DND-41 (cell line): ENCODE results near the gene JUND.

Experiments used
- ATAC-seq: fragments of 200-7000 bp; cut with Tn5 transposase; 3 replicates; pipeline ENCODE4 v1.9.1; 2021; ENCODE audit warnings: low read depth; ENCODE audit not compliant: insufficient read depth
- DNase-seq: peaks from one replicate; pipeline ENCODE4 v3.0.0-alpha.2; 2020
- H2AFZ ChIP-seq: 2 replicates; pipeline ENCODE4 v1.6.0; 2012; ENCODE audit warnings: low read depth, low read length
- H3K27ac ChIP-seq: 2 replicates; pipeline ENCODE4 v1.5.1; 2012; ENCODE audit warnings: low read length, inconsistent platforms
- H3K27me3 ChIP-seq: fragments of 200-600 bp; sonication (generic); 2 replicates; pipeline ENCODE4 v1.6.0; 2012; ENCODE audit warnings: low read length, mild to moderate bottlenecking, inconsistent platforms; ENCODE audit not compliant: insufficient read depth, poor library complexity
- H3K36me3 ChIP-seq: 2 replicates; pipeline ENCODE4 v1.5.1; 2012; ENCODE audit warnings: low read length, inconsistent platforms; ENCODE audit not compliant: insufficient read depth
- H3K4me1 ChIP-seq: 2 replicates; pipeline ENCODE4 v1.5.1; 2012; ENCODE audit warnings: mild to moderate bottlenecking, low read length; ENCODE audit not compliant: insufficient read depth
- H3K4me2 ChIP-seq: 2 replicates; pipeline ENCODE4 v1.6.0; 2012; ENCODE audit warnings: mild to moderate bottlenecking, moderate library complexity, low read length, inconsistent platforms; ENCODE audit not compliant: insufficient read depth
- H3K4me3 ChIP-seq, 2 experiments: fragments of 200-600 bp in 1 of 2; shearing (Covaris generic) in 1 of 2; 2 replicates each; pipeline ENCODE4 v1.5.1; 2012 to 2016; ENCODE audit warnings: inconsistent platforms in 2 of 2, low read length in 2 of 2, mild to moderate bottlenecking in 2 of 2, low read depth in 1 of 2, moderate library complexity in 1 of 2
- H3K79me2 ChIP-seq: 2 replicates; pipeline ENCODE4 v1.6.0; 2012; ENCODE audit warnings: low read length, inconsistent platforms; ENCODE audit not compliant: insufficient read depth
- H3K9ac ChIP-seq: 2 replicates; pipeline ENCODE4 v1.6.0; 2012; ENCODE audit warnings: low read depth, mild to moderate bottlenecking, inconsistent platforms, low read length, moderate library complexity
- H3K9me3 ChIP-seq: 2 replicates; pipeline ENCODE4 v1.5.1; 2012; ENCODE audit warnings: low read length, moderate library complexity, mild to moderate bottlenecking, inconsistent platforms; ENCODE audit not compliant: insufficient read depth, severe bottlenecking
- H4K20me1 ChIP-seq: 2 replicates; pipeline ENCODE4 v1.6.0; 2012; ENCODE audit warnings: low read length; ENCODE audit not compliant: insufficient read depth
- CTCF ChIP-seq: IDR thresholded peaks from 2 replicates; pipeline ENCODE4 v1.5.1; 2012; ENCODE audit warnings: borderline replicate concordance, low read length, moderate library complexity, mild to moderate bottlenecking; ENCODE audit not compliant: poor library complexity, severe bottlenecking; ENCODE audit errors: extremely low read depth
- EZH2 ChIP-seq: IDR thresholded peaks from 3 replicates; pipeline ENCODE4 v1.6.1; 2012; ENCODE audit warnings: borderline replicate concordance, low read depth, mild to moderate bottlenecking, moderate library complexity, low read length, inconsistent platforms; ENCODE audit not compliant: severe bottlenecking

Gene JUND

GRCh38 chr19:18293642-18294466, 12.4 kb upstream of the JUND start:
- ATAC-seq (no peak), DNase-seq (no peak)
- no peak for TF ChIP-seq CTCF
- TF ChIP-seq EZH2: no peak
- H3K4me2 ChIP-seq: no peak overlapping the region
- H3K36me3 ChIP-seq: no peaks in the 10 kb centered on the region
- H2AFZ ChIP-seq: no peak overlapping the region
- no peaks in the 10 kb centered on the region for H3K79me2 ChIP-seq
- H3K4me1 ChIP-seq: peaks cover 43% of the 10 kb centered on the region
- no peak overlapping the region for H3K27ac ChIP-seq
- H3K9ac ChIP-seq: no peak overlapping the region
- H3K27me3 ChIP-seq: no peaks in the 10 kb centered on the region
- H4K20me1 ChIP-seq: no peaks in the 10 kb centered on the region
- no peak overlapping the region for H3K4me3 ChIP-seq
- no peaks in the 10 kb centered on the region for H3K9me3 ChIP-seq

GRCh38 chr19:18292810-18293641, 11.6 kb upstream of the JUND start:
- Histone ChIP-seq H3K9ac (peak overlapping the region; percentile 78; the same call in 1 of the 2 replicates), H3K27me3 (no peaks in the 10 kb centered on the region), H3K79me2 (no peaks in the 10 kb centered on the region), H3K9me3 (no peaks in the 10 kb centered on the region), H3K4me2 (peak overlapping the region; percentile 96), H3K4me1 (peaks cover 43% of the 10 kb centered on the region), H3K27ac (peak overlapping the region; percentile 78; the same call in 1 of the 2 replicates), H2AFZ (peak overlapping the region; percentile 80; the same call in 1 of the 2 replicates), H3K36me3 (no peaks in the 10 kb centered on the region), H4K20me1 (no peaks in the 10 kb centered on the region), H3K4me3 (peak overlapping the region; percentile 42 to 77; a peak in 3 of 4 replicates)
- no peak for TF ChIP-seq CTCF
- TF ChIP-seq EZH2: no peak
- ATAC-seq (no peak), DNase-seq (peak; percentile 48)

- Histone ChIP-seq H3K4me3 (peak overlapping the region; percentile 42 to 77), H3K9ac (peak overlapping the region; percentile 78), H3K27me3 (no peaks in the 10 kb centered on the region), H3K27ac (peak overlapping the region; percentile 78), H2AFZ (peak overlapping the region; percentile 80), H3K36me3 (no peaks in the 10 kb centered on the region), H3K4me1 (peaks cover 43% of the 10 kb centered on the region), H3K4me2 (peak overlapping the region; percentile 96), H3K9me3 (no peaks in the 10 kb centered on the region), H3K79me2 (no peaks in the 10 kb centered on the region), H4K20me1 (no peaks in the 10 kb centered on the region)
- ATAC-seq (no peak), DNase-seq (no peak)
- TF ChIP-seq EZH2 (no peak), CTCF (no peak)
Measured at GRCh38 chr19:18292462-18292809, 11.0 kb upstream of the JUND start.
